Measurements from ENCODE around the gene OR3A2. TPM values are rescaled to one million over a fixed set of nuclear protein-coding genes. Genes with fewer than 3 reads are reported as not detected.

Gene OR3A2
- total RNA-seq, 1 experiment from 2014 or later = not detected

DNA sequence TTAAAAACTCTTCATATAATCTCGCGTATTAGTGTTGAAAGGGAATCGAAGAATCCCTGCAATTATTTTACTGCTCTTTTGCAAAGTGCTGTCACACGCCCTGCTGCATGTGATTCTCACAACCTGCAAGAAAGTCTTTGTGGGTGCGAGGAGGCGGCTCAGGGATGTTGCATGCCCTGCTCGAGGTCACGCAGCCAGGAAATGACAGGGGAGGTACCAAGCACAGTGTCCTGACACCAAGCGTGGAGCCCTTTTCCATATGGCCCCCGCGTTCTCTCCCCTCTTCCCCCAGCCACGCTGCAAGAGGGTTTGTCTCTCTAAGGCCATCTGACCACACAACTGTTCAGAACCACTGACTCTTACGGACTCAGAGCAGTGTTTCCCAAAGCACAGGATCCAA, 125.5 kb downstream of the OR3A2 start:
- DNase-seq = no peak
- Mint-ChIP-seq H3K27ac (no peak overlapping the region), H3K9me3 (peaks cover 71 to 84% of the 10 kb centered on the region in 2 experiments), H3K36me3 (ENCODE audit: insufficient read depth in 1 of 3, low read depth in 3 of 3) (peaks cover 12 to 39% (median 18%) of the 10 kb centered on the region in 3 experiments; a peak in 6 of 7 replicates), H3K4me1 (no peaks in the 10 kb centered on the region), H3K4me3 (no peak overlapping the region), H3K27me3 (ENCODE audit: low read depth) (no peaks in the 10 kb centered on the region; the same call in 1 of the 2 replicates)
- H3K4me2 ChIP-seq (ENCODE audit: insufficient read depth, insufficient read length, low read length) = no peak overlapping the region
- no peaks in the 10 kb centered on the region for H3K4me1 ChIP-seq (ENCODE audit: insufficient read depth, low read length)
- TF ChIP-seq, protein P1, sequence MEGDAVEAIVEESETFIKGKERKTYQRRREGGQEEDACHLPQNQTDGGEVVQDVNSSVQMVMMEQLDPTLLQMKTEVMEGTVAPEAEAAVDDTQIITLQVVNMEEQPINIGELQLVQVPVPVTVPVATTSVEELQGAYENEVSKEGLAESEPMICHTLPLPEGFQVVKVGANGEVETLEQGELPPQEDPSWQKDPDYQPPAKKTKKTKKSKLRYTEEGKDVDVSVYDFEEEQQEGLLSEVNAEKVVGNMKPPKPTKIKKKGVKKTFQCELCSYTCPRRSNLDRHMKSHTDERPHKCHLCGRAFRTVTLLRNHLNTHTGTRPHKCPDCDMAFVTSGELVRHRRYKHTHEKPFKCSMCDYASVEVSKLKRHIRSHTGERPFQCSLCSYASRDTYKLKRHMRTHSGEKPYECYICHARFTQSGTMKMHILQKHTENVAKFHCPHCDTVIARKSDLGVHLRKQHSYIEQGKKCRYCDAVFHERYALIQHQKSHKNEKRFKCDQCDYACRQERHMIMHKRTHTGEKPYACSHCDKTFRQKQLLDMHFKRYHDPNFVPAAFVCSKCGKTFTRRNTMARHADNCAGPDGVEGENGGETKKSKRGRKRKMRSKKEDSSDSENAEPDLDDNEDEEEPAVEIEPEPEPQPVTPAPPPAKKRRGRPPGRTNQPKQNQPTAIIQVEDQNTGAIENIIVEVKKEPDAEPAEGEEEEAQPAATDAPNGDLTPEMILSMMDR (conservative IDR thresholded peaks at IDR 0.05) = no peak
- WGBS (ENCODE audit: extremely low coverage, insufficient read length, low lambda C conversion rate) = no CpG with 5 or more reads among the region's 13 CpGs
- H3K27ac ChIP-seq (ENCODE audit: insufficient read length, low read depth, low read length) = no peak overlapping the region
- H3K4ac ChIP-seq (ENCODE audit: low read depth, low read length) = no peak overlapping the region
- H3K9ac ChIP-seq (ENCODE audit: extremely low read depth, insufficient read length, low read length) = no peak overlapping the region
- no peak overlapping the region for H4K91ac ChIP-seq (ENCODE audit: insufficient read length, low read depth, low read length)
- H3K18ac ChIP-seq (ENCODE audit: insufficient read length, low read depth, low read length) = no peak overlapping the region
- no peaks in the 10 kb centered on the region for H3K79me1 ChIP-seq (ENCODE audit: insufficient read depth, low read depth, low read length, poor library complexity, severe bottlenecking)
- no peak overlapping the region for H2AK5ac ChIP-seq (ENCODE audit: insufficient read length, low read length)
- no peaks in the 10 kb centered on the region for H3K27me3 ChIP-seq (ENCODE audit: insufficient read depth, low read length)
- no peak overlapping the region for H3K23ac ChIP-seq (ENCODE audit: insufficient read length, low read depth, low read length)
- H3T11ph ChIP-seq (ENCODE audit: low read length) = no peak overlapping the region
- H2BK5ac ChIP-seq (ENCODE audit: insufficient read length, low read length) = no peak overlapping the region
- H3K9me3 ChIP-seq (ENCODE audit: control insufficient read depth, low read depth, low read length) = peaks cover 66% of the 10 kb centered on the region
- H4K8ac ChIP-seq (replicated peaks; ENCODE audit: insufficient read length, low read depth, low read length) = no peak overlapping the region
- no peak overlapping the region for H4K5ac ChIP-seq (ENCODE audit: insufficient read length, low read depth, low read length)
- no peak overlapping the region for H2BK120ac ChIP-seq (ENCODE audit: low read depth, low read length, poor library complexity, severe bottlenecking)
- H3K79me2 ChIP-seq (ENCODE audit: insufficient read depth, low read length) = no peaks in the 10 kb centered on the region
- no peak overlapping the region for H2BK15ac ChIP-seq (ENCODE audit: low read depth, low read length)
- no peak overlapping the region for H3K14ac ChIP-seq (ENCODE audit: insufficient read depth, low read length)
- H4K20me1 ChIP-seq (ENCODE audit: control insufficient read depth, insufficient read depth, insufficient read length) = no peaks in the 10 kb centered on the region
- no peaks in the 10 kb centered on the region for H3K23me2 ChIP-seq (ENCODE audit: insufficient read length, low read depth, low read length, poor library complexity, severe bottlenecking)
- H2BK12ac ChIP-seq (ENCODE audit: insufficient read length, low read depth, low read length) = no peak overlapping the region
- H2AFZ ChIP-seq (ENCODE audit: low read length) = no peak overlapping the region
- no peak overlapping the region for H3K56ac ChIP-seq (ENCODE audit: insufficient read length, low read depth, low read length)
- no peak overlapping the region for H2BK20ac ChIP-seq (ENCODE audit: low read depth, low read length, poor library complexity, severe bottlenecking)
